A673 (cell line): ENCODE data around the gene COL20A1.

Source experiments
- EZH2 ChIP-seq: fragments of 200-600 bp; sonication (generic); IDR thresholded peaks from 2 replicates; pipeline ENCODE4 v1.6.1; 2017; ENCODE audit warnings: borderline replicate concordance, low read depth, mild to moderate bottlenecking, mixed read lengths, antibody characterized with exemption, low read length; ENCODE audit not compliant: poor library complexity, severe bottlenecking
- TF ChIP-seq, protein P1 (sequence below): fragments of 300-800, 200-600 bp; sonication (generic); conservative IDR thresholded peaks from 2 replicates; pipeline ENCODE4 v1.5.1; 2017; ENCODE audit warnings: low read depth, mild to moderate bottlenecking, antibody characterized with exemption, low read length, moderate library complexity, mixed read lengths

DNA sequence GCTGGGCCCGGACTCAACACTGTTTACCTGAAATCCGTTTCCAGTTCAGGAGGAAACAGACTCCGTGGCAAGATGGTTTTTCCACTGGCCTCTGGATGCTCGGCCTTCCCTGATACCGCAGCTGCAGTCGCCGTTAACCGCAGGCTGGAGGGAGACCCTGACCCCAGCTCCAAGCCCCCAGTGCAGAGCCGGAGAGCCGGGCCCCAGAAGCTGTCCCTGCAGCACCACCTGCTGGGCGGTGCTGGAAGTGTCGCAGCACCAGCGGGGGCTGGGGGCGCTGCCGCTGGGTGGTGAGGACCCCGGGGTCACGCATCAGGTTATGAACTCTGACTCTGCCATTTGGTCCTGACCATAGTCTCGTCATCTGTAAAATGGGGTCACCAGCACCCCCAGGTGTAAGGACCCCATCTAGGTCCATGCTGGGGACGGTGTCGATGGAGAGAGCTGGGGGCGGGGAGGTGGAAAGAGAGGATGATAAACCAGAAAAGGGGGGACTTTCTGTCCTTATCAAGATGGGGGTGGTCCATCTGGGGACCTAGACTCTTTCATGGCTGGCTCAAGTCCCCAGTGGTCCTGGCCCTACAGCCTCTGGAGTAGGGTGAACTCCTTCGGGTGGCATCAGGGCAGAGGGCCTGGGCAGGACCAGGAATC is 88.9 kb downstream of the COL20A1 start:
- TF ChIP-seq, protein P1, sequence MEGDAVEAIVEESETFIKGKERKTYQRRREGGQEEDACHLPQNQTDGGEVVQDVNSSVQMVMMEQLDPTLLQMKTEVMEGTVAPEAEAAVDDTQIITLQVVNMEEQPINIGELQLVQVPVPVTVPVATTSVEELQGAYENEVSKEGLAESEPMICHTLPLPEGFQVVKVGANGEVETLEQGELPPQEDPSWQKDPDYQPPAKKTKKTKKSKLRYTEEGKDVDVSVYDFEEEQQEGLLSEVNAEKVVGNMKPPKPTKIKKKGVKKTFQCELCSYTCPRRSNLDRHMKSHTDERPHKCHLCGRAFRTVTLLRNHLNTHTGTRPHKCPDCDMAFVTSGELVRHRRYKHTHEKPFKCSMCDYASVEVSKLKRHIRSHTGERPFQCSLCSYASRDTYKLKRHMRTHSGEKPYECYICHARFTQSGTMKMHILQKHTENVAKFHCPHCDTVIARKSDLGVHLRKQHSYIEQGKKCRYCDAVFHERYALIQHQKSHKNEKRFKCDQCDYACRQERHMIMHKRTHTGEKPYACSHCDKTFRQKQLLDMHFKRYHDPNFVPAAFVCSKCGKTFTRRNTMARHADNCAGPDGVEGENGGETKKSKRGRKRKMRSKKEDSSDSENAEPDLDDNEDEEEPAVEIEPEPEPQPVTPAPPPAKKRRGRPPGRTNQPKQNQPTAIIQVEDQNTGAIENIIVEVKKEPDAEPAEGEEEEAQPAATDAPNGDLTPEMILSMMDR = peak; percentile 98
- TF ChIP-seq EZH2 = no peak
